Ishikawa (cell line): ENCODE data around the gene ADAMTS16.

Experiments used
- CEBPB ChIP-seq: IDR thresholded peaks from 2 replicates; pipeline ENCODE4 v1.6.1; 2012
- CREB1 ChIP-seq: IDR thresholded peaks from 2 replicates; pipeline ENCODE4 v1.6.1; 2012; ENCODE audit warnings: low read depth
- EGR1 ChIP-seq: IDR thresholded peaks from 2 replicates; pipeline ENCODE4 v1.6.1; 2012
- EP300 ChIP-seq: IDR thresholded peaks from 2 replicates; pipeline ENCODE4 v1.6.1; 2012; ENCODE audit warnings: borderline replicate concordance
- FOXM1 ChIP-seq: IDR thresholded peaks from 2 replicates; pipeline ENCODE4 v1.6.1; 2012; ENCODE audit warnings: low read depth, borderline replicate concordance
- NFIC ChIP-seq: IDR thresholded peaks from 2 replicates; pipeline ENCODE4 v1.6.1; 2012
- RAD21 ChIP-seq: IDR thresholded peaks from 2 replicates; pipeline ENCODE4 v1.6.1; 2012; ENCODE audit warnings: low read depth
- REST ChIP-seq: IDR thresholded peaks from 2 replicates; pipeline ENCODE4 v1.6.1; 2012; ENCODE audit warnings: low read depth, mild to moderate bottlenecking
- TAF1 ChIP-seq: IDR thresholded peaks from 2 replicates; pipeline ENCODE4 v1.6.1; 2012; ENCODE audit warnings: low read depth, mild to moderate bottlenecking
- TCF12 ChIP-seq: IDR thresholded peaks from 2 replicates; pipeline ENCODE4 v1.6.1; 2012; ENCODE audit warnings: low read depth
- TEAD4 ChIP-seq: IDR thresholded peaks from 2 replicates; pipeline ENCODE4 v1.6.1; 2012
- USF1 ChIP-seq: IDR thresholded peaks from 2 replicates; pipeline ENCODE4 v1.6.1; 2012
- YY1 ChIP-seq: IDR thresholded peaks from 2 replicates; pipeline ENCODE4 v1.6.1; 2012; ENCODE audit warnings: low read depth
- ZBTB7A ChIP-seq: IDR thresholded peaks from 2 replicates; pipeline ENCODE4 v1.6.1; 2012; ENCODE audit warnings: low read depth
- TF ChIP-seq, protein P1 (sequence below): IDR thresholded peaks from 2 replicates; pipeline ENCODE4 v1.6.1; 2012

ADAMTS16 gene

GRCh38 chr5:5203451-5203850 lies 63.3 kb downstream of the ADAMTS16 start:
- no peak for TF ChIP-seq ZBTB7A
- no peak for TF ChIP-seq CREB1
- TF ChIP-seq, protein P1, sequence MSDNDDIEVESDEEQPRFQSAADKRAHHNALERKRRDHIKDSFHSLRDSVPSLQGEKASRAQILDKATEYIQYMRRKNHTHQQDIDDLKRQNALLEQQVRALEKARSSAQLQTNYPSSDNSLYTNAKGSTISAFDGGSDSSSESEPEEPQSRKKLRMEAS = no peak
- TF ChIP-seq YY1 = no peak
- TF ChIP-seq USF1 = no peak
- no peak for TF ChIP-seq EGR1
- no peak for TF ChIP-seq REST
- TF ChIP-seq FOXM1 = no peak
- no peak for TF ChIP-seq EP300
- no peak for TF ChIP-seq TAF1
- no peak for TF ChIP-seq RAD21
- TF ChIP-seq NFIC = no peak
- TF ChIP-seq CEBPB = no peak
- no peak for TF ChIP-seq TCF12
- TF ChIP-seq TEAD4 = no peak

DNA sequence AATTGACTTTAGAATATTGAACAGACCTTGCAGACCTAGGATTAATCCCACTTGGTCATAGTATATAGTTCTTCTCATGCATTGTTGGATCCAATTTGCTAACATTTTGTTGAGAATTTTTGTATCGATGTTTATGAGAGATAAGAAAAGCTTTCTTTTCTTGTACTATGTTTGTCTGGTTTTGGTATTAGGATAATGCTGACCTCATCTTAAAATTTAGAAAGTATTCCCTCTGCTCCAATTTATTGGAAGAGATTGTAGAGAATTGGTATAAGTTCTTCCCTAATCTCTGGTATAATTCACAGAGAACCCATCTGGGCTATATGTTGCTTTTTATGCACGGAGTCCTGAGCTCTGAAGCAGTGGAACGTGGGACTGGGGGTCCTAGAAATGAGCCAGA lies 67.7 kb downstream of the ADAMTS16 start:
- no peak for TF ChIP-seq FOXM1
- no peak for TF ChIP-seq TAF1
- no peak for TF ChIP-seq YY1
- TF ChIP-seq REST = no peak
- no peak for TF ChIP-seq ZBTB7A
- no peak for TF ChIP-seq TCF12
- no peak for TF ChIP-seq EGR1
- no peak for TF ChIP-seq EP300

GRCh38 chr5:5209089-5209488 lies 69.0 kb downstream of the ADAMTS16 start:
- TF ChIP-seq EP300 = no peak
- TF ChIP-seq TCF12 = no peak
- no peak for TF ChIP-seq CEBPB
- TF ChIP-seq, protein P1 = no peak
- no peak for TF ChIP-seq FOXM1
- TF ChIP-seq TEAD4 = no peak
- no peak for TF ChIP-seq NFIC
- TF ChIP-seq TAF1 = no peak
- TF ChIP-seq RAD21 = no peak
- TF ChIP-seq ZBTB7A = no peak
- TF ChIP-seq EGR1 = no peak
- no peak for TF ChIP-seq USF1
- TF ChIP-seq REST = no peak

- no peak for TF ChIP-seq TAF1
- TF ChIP-seq, protein P1 = no peak
- TF ChIP-seq FOXM1 = no peak
- TF ChIP-seq CREB1 = no peak
- TF ChIP-seq EGR1 = no peak
- no peak for TF ChIP-seq USF1
- TF ChIP-seq REST = no peak
Observed at GRCh38 chr5:5209510-5210286, 69.6 kb downstream of the ADAMTS16 start.
